Measurements from ENCODE around the gene AGMAT. TPM values are rescaled to one million over a fixed set of nuclear protein-coding genes. Genes with fewer than 3 reads are reported as not detected.

AGMAT gene
- total and polyA plus RNA-seq, 9 of the 15 experiments (the other 6 are each of a cell fraction or from before 2014, with no cell fraction given): not detected

- Histone ChIP-seq H4K20me1 (replicated peaks; ENCODE audit: control insufficient read depth, insufficient read depth, low read length) (peaks cover 5% of the 10 kb centered on the region; the same call in 1 of the 2 replicates), H2AFZ (ENCODE audit: low read depth, low read length) (peak overlapping the region; percentile 90), H3K4me1 (replicated peaks in 1 of 2; ENCODE audit: control insufficient read depth in 2 of 2, insufficient read depth in 2 of 2, low read length in 2 of 2) (peaks cover 23 to 39% of the 10 kb centered on the region in 2 experiments), H3K4me2 (ENCODE audit: insufficient read depth, low read length) (peak overlapping the region; percentile 97), H3K9me1 (ENCODE audit: control insufficient read depth, insufficient read depth, low read length) (no peaks in the 10 kb centered on the region), H3K4me3 (peak overlapping the region; percentile 94), H3K9me3 (replicated peaks; ENCODE audit: control insufficient read depth, insufficient read depth, low read depth, low read length) (no peaks in the 10 kb centered on the region), H3K36me3 (ENCODE audit: control insufficient read depth, insufficient read depth, low read length) (peaks cover 30% of the 10 kb centered on the region), H3K27ac (ENCODE audit: extremely low read depth, low read depth, low read length) (peak overlapping the region; percentile 83), H3K79me2 (ENCODE audit: control insufficient read depth, insufficient read depth, low read length) (peaks cover 59% of the 10 kb centered on the region), H3K27me3 (ENCODE audit: control insufficient read depth in 2 of 2, insufficient read depth in 2 of 2, low read length in 2 of 2) (no peaks in the 10 kb centered on the region), H3K9ac (ENCODE audit: insufficient read depth in 1 of 2, low read depth in 2 of 2, low read length in 2 of 2) (peak overlapping the region; percentile 88 to 98)
- in situ Hi-C loops (cut with MboI) (no loop called here), intact Hi-C loops (cut with micrococcal nuclease) (no loop called here)
- no peak for FAIRE-seq
- 3% methylated on average over 8 of the region's 8 CpGs for WGBS (ENCODE audit: insufficient coverage, low coverage, missing lambda C conversion rate)
- peak in 1 of 4 experiments; percentile 31 for DNase-seq (ENCODE audit: extremely low read depth in 1 of 4, low spot score in 3 of 4)
- ChIA-PET POLR2A (interaction anchor here (0.5 to 2.1 kb wide), 12 partner anchors 12 to 110 kb away, joined by 3 to 17 read pairs (median 3); no protein-coding TSS in a partner anchor), CTCF (ENCODE audit: low intra/inter-chr PET ratio) (no interaction called here)
- ATAC-seq: peak; percentile 3; the same call in 1 of the 3 replicates
- BruUV-seq (replicated peaks): no TSS peak
- 0 out of 2 replicates have a peak, but pooled peaks have one; percentile 58 for TF ChIP-seq PHF21A (IDR thresholded peaks at IDR 0.05; ENCODE audit: borderline replicate concordance, low read depth)
- 0 out of 2 replicates have a peak, but pooled peaks have one; percentile 28 for TF ChIP-seq ZKSCAN8 (CRISPR knock-in tag; IDR thresholded peaks at IDR 0.05)
- TF ChIP-seq ZFP91 (CRISPR knock-in tag; IDR thresholded peaks at IDR 0.05): peak; percentile 52
- no peak for TF ChIP-seq CSDE1 (IDR thresholded peaks at IDR 0.05)
- TF ChIP-seq ZNF639 (CRISPR knock-in tag; conservative IDR thresholded peaks at IDR 0.05 in 1 of 2, IDR thresholded peaks at IDR 0.05 in 1 of 2): no peak
- TF ChIP-seq FOXK2 (conservative IDR thresholded peaks at IDR 0.05 in 1 of 2, IDR thresholded peaks at IDR 0.05 in 1 of 2; ENCODE audit: low read depth in 2 of 2): peak; percentile 30 to 91; a peak in 2 of 4 replicates
- TF ChIP-seq, protein P1, sequence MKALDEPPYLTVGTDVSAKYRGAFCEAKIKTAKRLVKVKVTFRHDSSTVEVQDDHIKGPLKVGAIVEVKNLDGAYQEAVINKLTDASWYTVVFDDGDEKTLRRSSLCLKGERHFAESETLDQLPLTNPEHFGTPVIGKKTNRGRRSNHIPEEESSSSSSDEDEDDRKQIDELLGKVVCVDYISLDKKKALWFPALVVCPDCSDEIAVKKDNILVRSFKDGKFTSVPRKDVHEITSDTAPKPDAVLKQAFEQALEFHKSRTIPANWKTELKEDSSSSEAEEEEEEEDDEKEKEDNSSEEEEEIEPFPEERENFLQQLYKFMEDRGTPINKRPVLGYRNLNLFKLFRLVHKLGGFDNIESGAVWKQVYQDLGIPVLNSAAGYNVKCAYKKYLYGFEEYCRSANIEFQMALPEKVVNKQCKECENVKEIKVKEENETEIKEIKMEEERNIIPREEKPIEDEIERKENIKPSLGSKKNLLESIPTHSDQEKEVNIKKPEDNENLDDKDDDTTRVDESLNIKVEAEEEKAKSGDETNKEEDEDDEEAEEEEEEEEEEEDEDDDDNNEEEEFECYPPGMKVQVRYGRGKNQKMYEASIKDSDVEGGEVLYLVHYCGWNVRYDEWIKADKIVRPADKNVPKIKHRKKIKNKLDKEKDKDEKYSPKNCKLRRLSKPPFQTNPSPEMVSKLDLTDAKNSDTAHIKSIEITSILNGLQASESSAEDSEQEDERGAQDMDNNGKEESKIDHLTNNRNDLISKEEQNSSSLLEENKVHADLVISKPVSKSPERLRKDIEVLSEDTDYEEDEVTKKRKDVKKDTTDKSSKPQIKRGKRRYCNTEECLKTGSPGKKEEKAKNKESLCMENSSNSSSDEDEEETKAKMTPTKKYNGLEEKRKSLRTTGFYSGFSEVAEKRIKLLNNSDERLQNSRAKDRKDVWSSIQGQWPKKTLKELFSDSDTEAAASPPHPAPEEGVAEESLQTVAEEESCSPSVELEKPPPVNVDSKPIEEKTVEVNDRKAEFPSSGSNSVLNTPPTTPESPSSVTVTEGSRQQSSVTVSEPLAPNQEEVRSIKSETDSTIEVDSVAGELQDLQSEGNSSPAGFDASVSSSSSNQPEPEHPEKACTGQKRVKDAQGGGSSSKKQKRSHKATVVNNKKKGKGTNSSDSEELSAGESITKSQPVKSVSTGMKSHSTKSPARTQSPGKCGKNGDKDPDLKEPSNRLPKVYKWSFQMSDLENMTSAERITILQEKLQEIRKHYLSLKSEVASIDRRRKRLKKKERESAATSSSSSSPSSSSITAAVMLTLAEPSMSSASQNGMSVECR (CRISPR knock-in tag; IDR thresholded peaks at IDR 0.05): no peak
- TF ChIP-seq AFF1 (IDR thresholded peaks at IDR 0.05; ENCODE audit: low read depth in 1 of 2, partially characterized antibody in 2 of 2): peak in 1 of 2 experiments; percentile 44
Observed at GRCh38 chr1:15618077-15618654, 33.3 kb upstream of the AGMAT start.

All from K562 (cell line).